ENCODE results near the gene PISD.

The PISD gene

DNA sequence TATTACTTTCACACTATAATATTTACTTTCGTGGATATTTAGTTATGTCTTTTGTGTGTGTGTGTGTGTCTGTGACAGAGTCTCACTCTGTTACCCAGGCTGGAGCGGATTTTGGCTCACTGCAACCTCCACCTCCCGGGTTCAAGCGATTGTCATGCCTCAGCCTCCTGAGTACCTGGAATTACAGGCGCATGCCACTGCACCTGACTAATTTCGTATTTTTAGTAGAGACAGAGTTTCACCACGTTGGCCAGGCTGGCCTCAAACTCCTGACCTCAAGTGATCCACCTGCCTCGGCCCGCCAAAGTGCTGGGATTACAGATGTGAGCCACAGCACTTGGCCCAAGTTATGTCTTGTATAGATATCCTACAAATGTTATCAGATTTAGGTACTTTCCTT is 9.9 kb downstream of the PISD start:
- no peak for DNase-seq

DNA sequence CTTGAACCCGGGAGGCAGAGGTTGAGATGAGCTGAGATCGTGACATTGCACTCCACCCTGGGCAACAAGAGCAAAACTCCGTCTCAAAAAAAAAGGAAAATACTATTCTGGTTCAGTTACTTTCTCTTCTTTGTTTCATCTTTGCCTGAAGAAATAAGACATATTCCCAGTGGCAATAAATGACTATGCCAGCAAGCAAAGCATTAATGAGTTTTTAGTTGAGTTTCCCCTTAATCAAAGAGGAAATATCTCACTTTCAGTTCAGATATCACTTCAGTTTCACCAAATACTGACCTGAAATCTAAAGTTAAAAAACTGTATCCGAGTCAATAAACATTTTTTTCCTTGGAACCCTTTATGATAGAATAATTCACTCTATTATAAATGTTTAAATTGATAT is 10.4 kb downstream of the PISD start:
- no peak for DNase-seq

DNA sequence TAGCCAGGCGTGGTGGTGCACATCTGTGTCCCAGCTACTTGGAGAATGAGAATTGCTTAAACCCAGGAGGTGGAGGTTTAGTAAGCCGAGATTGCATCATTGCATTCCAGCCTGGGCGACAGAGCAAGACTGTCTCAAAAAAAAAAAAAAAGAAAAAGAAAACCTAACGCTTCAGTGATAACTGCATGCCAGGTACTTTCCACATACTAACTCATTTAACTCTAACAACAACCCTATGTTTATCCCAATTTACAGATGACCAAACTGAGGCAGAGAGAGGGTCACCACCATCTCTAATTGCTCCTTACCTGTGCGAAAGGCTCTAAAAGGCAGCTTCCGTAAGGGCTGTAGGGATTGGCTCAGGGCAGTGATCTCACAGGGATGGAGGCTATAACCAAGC is 11.6 kb downstream of the PISD start:
- DNase-seq, result no peak

DNA sequence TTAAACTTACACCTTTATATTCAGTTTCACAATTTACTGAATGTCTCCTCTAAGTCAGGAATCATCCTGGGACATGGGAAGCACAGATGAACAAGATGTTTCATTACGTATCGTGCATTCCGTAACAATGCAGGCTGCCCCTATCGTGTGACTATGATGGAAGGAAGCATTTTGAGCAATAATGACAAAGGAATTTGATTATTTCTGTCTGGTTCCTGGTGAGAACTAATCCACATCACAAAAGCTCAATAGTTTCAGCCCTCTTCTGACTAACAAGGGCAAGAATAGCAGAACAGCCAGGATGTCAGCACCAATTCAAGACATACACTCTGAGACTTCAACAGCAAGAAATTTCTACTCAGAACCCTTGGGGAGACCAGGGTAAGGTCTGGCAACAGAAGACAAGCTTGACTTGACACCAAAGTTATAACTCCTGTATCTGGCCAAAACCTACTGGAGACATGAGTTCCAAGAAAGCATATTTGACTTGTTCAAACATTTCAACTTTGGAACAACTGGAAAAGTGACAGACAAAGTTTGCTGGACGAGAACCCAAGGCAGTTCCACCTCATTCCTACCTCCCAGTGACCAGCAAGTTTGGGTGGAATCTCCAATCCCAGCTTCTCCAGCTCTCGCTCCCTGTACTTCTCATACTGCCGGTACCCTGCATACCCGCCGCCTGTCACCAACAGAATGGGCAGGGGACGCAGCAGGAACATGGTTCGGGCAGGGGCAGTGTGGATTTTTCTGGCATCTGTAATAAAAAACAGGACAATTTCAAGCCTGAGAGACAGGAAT is 14.3 kb downstream of the PISD start:
- DNase-seq, result no peak

DNA sequence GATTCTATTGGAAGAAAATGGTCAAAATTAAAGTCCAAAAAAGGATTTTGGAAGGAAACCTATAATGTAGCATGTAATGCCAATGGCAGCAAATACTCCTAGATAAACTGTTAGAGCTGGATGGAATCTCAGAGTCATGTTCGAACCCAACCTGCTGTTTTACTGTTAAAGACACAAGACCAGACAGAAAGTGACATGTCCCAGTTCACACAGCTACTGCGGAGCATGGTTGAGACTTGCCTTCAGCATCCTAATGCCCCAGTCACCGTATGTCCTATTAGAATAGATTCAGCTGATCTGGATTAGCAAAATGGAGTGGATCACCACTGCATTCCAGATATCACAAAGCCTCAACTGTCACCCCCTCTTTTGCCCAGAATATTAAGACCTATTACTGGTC is 14.9 kb downstream of the PISD start:
- no peak for DNase-seq

DNA sequence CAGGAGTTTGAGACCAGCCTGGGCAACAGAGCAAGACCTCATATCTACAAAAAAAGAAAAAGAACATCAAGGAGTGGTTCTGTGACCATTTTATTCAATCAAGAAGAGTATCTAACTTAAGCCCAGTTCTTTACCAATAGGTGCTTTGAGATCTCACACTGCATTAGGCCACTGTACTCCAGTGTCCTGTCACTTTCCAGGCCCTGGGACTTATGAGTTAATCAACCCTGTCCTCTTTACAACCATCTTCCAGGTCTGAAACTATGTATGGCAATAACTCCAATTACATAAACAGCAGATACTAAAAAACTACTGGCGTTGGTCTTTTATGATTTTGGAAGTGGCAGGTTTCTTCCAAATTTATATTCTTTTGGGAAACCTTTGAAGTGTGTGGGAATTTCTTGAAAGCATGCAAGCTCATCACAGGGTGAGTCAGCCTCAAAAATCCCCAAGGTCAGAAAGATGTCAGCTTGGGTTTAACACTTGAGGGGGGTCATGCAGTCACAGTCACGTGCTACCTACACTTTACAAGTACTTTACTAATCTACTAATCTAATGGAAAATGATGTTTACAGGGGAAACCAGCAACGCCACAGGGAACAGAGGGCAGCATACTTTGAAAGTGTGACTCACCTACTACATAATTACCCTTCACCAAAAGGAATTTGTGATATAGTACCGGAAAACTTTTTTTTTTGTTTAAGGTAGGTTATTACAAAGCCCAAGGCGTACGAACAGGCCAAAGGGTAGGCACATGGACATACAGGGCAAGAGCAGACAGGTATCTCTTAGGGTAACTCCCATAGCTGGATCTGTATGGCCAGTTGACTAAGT is 15.6 kb downstream of the PISD start:
- no peak for DNase-seq

DNA sequence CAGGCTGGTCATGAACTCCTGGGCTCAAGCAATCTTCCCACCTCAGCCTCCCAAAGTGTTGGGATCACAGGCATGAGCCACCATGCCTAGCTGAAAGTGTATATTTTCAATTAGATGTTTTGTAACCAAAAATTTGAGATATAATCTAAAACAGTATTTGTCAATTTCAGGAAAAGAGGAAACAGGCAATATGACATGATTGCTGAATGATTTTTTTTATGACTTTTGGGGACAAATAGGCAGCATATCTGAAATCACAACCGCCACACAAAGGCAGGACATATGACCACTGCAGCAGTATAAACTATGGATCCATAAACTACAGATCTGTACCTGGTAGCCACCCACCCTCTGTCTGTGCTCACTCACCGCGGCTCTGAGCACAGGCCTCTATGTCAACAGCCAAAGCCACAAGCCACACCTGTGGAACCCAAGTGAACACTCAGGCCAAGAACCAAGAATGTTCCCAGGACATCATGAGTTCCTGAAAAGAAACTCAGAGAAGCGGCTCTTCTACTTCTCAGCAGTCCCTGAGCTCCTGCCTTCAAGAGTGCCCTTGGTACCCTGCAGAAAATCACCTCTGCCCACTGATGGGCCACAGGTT is 22.5 kb downstream of the PISD start:
- DNase-seq, result no peak

DNA sequence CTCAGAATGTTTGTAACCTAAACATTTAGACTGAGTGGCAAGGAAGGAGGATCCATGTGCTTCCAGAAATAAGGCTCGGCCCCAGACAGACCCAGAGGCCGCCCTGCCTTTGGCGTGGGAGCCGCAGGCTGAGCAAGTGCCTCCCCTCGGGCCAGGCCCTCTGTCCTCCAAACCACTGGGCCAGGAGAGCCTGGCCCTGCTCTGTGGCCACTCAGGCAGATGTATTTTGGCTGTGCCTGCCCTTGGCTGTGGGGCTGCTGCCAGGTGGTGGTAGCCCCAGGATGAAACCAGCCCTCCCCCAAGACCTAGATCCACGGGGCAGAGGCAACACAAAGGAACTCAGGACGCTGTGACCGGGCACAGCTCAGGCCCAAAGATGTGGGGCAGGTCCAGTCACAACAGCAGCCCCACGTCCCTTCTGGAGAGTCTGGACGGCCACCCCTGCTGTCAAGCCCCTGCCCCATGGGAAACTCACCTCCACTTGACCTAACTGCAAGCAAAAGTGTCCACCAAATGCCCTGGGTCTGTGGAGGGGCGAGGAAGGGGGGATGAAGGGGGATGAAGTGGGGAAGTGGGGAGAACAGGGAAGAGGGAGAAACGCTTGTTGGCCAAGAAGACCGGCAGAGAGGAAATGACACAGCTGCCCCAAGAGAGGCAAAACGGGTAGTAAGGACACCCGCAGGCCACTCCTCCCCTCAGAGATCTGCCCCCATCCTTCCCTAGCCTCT is 24.0 kb downstream of the PISD start:
- DNase-seq, result no peak

DNA sequence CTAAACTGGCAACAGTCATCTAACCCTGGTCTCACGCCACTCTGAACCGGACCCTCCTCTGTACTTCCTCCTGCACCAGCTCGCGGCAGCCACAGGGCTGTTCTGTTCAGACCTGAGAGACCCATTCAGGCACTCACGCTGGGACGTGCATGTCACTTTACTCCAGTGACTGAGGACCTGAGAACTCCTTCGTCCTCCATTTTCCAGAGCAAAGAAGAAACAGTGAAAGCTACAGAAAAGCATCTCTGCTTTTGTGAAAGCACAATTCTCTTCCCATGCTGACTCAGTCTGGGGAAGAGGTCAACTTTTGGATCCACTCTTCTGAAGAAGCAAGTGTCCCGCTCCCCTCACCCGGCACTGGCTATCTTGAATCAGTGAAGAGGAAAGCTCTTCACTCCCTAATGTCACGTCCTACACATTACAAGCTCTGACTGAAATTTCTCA is 24.5 kb downstream of the PISD start:
- DNase-seq, result no peak

DNA sequence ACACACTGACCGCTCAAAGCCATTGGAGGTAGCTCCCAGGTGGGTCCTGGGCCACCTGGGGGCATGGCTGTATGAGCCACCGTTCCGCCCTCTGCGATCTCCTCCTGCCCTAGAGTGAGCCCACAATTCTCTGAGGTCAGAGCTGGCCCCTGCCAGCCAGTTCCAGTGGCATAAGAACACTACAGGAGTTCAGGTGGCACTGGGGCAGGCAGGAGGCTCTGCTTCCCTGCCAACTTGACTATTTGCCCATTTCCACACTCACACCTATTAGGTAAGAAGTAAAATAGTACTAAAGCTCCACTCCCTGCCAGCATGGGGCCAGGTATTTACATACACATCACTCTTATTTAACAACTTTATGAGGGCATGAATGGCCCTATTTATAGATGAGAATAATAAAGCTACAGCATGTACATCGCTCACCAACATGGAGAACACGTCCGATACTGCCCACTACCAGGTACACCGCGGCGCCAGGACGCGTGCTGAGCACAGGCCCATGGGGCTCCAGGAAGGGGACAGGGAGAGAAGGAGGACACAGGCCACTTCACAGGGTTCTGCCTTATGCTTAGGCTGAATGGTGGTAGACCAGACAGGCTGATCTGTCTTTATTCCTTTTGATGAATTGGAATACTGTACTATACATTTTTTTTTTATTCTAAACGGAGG is 26.2 kb downstream of the PISD start:
- no peak for DNase-seq

DNA sequence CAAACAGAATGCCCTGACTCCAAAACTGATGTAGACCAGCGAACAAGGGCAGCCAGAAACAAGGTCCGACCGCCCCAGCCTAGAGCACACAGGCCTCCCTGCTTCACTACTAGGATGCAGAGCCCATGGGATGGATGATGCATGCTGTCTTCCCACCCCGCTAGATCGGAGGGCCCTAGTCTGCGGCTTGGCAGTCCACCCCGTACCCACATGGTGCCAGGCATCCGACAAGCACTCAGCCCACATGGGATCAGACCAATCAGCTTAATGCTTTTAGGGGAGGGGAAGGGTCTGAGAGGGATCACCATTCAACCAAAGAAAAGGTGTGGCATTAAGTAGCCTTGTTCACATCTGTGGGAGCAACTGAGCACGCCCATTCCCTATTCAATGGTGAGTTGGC is 30.6 kb downstream of the PISD start:
- no peak for DNase-seq

DNA sequence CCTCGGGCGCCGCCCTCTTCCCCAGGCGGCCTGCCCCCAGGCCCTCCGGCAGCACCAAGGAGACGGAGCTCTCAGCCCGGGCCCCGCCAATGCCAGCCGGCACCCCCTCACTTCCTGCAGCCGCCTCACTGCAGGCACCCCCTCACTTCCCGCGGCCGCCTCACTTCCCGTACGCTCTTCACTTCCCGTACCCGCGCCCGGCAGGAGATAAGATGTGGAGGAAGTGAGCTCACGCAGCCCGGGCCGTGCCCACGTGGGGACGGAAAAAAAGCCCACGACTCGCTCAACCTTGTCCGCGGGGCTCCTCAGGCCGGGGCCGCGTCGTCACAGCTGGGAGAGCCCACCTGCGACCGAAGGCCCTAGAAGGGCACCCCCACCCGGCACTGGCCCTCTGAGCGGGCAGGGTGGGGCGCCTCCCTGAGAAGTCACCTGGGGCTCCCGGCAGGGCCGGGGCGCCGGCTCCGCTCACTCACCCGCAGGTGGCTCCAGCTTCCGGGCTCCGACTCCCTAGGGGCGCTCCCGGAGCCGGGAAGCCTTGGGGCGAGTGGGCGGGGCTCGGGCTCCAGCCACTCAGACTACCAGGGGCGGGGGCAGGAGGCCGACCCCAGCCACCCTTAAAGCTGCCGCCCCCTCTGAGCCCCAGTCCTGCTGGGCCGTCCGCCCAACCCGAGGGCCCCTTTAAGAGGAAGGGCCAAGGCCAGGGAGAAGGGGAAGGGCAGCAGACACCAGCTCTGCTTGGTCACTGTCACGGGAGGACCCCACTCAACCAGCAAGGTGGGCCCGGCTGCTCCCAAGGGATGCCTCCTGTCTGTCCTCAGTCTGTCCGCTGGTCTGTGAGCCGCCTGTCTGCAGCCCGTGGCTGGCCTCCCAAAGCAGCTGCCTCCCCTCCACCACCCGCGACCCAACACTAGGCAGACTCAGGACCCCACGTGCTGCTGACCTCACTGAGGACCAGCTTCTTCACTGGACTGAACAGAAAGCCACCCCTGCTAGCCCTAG is 31.4 kb downstream of the PISD start:
- peak; percentile 28 for DNase-seq

DNA sequence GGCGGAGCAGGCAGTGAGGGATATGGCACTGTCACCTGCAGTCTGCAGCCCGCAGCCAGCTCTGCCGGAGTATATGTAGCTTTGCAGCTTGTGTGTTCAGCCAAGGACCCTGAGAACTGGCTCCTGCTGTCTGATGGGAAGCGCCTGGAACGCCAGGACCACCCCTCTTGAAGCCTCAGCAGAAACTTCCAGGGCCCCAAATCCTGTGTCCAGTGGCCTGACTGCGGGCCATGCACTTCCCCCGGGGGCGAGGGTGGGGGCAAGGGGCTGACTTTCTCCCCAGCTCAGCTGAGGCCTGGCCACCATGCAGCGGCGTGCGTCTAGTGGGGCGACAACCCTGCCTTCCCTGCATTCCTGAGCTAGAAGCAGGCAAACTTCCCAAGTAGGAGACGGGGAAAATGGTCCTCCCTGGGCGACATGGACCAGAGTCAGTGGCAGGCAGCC is 32.3 kb downstream of the PISD start:
- no peak for DNase-seq

DNA sequence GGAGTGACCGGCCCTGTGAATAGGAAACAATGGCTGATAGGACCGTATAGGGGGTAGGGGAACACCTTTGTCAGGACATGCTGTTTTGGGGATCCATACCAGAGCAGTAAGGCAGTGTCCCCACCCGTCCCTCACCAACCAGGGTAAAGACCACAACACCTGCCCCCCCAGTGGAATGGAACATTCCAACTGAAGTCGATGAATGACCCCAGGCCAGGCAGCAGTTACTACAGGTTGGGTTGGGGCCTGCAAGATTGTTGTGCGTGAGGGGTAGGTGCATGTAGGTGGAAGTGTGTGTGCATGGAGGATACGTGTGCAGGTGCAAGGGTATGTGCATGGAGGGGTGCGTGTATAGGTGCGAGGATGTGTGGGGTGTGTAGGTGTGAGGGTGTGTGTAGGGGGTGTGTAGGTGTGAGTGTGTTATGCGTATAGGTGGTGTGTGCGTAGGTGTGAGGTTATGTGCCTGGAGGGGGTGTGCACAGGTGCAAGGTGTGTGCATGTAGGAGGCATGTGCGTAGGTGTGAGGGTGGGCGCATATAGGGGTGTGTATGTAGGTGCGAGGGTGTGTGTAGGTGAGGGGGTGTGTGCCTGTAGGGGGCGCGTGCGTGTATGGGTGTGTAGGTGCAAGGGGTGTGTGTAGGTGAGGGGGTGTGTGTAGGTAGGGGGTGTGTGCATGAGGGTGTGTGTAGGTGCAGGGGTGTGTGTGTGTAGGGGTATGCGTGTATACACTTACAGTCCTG is 32.9 kb downstream of the PISD start:
- DNase-seq, result no peak

DNA sequence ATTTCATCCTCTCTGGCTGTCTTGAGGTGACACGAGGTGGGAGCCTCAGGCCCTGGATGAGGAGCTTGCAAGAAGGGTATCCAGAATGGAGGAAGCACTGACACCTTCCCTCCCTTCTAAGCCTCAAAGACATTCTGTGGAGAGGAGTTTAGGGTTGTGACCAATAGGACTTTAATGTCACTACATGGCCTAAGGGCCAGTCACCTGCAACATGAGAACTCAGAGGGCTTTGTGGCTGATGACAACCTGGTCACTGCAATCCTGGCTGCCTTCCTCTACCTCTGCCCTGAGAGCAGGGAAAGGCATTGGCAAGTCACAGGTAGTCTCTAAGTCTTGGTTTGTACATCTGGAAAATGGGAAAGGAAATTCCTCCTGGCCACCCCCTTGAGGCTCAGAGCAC is 33.7 kb downstream of the PISD start:
- DNase-seq, result no peak

DNA sequence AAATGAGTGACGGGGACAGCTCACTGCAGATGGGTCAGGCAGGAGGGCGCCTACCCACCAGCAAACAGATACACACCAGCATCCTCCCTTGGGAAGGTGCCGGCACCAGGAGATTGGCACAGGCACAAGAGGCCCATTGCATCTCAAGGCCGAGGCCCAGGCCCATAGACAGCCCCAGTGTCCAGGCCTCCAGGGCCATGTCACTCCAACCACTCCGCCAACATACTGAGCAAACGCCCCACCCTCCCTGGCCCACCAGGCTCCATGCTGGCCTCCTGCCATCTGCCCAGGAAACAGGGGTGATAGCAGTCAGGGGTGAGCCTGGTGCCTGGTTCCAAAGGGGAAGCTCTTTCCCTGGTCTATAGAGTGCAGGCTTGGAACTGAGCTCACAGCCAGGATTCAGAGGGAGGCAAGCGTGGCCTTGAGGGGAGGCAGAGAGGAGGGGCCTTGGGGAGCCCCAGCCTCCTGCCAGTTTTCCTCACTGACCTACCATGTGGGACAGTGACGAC is 34.7 kb downstream of the PISD start:
- no peak for DNase-seq

DNA sequence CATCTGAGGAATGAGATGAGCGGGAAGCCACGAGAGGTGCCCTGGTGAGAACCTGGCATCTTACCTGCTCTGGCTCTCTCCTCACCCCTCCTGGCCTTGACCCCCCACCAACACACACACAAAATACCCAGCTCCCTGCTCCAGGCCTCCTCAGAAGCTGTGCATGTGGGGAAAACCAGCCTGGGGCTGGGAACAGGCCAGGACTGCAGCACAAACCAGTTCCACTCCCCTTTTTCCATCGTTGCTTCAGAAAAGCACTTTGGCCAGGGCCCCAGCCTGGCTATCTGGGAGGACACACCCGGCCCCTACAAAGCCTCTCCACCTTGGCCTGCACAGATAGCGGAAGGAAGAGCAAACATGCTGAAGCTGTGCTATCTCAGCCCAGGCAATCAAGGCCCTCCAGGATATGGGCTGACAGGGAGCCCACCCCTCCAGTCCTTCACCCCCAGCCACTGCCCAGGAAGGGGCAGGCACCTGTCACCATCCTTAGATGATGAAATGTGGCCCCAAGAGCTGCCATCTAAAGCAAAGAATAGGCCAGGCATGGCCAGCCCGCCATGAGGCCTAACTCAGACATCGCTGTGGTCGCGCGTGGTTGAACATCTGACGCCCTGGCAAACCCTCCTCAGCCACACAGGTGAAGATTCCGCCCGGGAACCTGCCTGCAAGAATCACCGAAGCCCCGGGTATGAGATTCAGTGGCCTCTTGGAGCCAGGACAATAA is 35.4 kb downstream of the PISD start:
- no peak for DNase-seq

DNA sequence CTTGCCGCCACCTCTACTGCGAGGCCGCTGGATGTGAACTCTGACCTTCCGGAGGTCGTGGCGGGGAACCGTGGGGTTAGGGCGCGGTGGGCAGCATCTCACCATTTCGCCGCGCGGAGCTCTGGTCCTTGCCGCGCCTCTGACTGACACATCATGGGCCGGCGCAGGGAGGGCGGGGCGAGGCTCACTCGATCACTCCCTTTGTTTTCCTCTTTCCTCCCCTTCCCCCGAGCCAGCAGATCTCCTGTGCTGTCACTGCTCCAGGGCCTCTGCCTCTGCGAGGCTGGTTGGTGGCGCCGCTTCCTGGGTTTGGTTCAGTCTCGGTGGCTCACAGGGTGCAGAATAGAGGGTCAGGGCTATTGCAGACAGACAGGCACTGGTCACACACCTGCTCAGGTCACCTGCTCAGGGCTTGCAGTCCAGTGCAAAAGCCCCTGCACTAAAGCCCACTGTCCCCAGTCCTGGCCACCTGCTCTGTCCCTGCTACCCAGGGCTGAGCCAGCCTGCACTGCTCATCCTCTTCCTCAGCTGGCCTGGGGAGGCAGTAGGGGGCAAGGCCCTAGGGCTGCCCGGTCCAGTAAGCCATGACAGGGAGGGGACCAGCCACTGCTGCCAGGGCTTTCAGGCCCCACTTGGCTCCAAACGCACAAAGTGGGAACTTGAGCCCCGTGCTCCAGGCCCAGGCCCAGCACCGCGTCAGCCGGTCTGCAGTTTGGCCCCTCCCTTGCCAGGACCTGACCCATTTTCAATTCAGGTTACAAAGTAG is 36.2 kb downstream of the PISD start:
- DNase-seq, result no peak

DNA sequence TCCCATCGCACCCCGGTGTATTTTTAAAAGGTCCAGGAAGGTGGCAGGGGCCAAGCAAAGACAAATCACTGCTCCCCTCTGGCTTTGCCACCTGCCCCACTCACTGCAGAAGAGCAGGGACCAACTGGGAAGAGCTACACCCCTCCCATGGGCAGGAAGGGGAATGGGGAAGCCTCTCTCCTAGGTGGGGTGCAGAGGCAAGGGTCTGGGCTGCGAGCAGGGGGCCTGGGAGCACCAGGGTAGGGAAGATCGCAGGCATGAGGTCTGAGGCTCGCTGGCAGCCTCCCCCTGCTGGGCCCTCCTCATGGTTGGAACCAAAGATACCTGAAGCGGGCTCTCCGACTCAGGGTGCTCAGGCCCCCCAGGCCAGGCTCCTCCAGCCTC is 36.8 kb downstream of the PISD start:
- no peak for DNase-seq

All from NCI-H524 treated with DMSO at 0.1 percent for 48 hours (cell line).